Ovary (tissue), 3 donors: ENCODE measurements around the gene OPCML.

Experiments
- EP300 ChIP-seq: sonication (generic); formaldehyde crosslinking; IDR thresholded peaks from one replicate; pipeline ENCODE4 v1.6.1; 2017; ENCODE audit warnings: antibody characterized with exemption
- TF ChIP-seq, protein P1 (sequence below), 3 donors: fragments of 450-650 bp in 2 of 3; fragments of 200-600 bp in 1 of 3; IDR thresholded peaks; one replicate each; pipeline versions ENCODE4 v1.5.1 to v1.8.0; 2016 to 2022; ENCODE audit warnings: antibody characterized with exemption in 3 of 3, mild to moderate bottlenecking in 1 of 3
- donor health status: DM: no; HTN: no; CAD: no.

DNA sequence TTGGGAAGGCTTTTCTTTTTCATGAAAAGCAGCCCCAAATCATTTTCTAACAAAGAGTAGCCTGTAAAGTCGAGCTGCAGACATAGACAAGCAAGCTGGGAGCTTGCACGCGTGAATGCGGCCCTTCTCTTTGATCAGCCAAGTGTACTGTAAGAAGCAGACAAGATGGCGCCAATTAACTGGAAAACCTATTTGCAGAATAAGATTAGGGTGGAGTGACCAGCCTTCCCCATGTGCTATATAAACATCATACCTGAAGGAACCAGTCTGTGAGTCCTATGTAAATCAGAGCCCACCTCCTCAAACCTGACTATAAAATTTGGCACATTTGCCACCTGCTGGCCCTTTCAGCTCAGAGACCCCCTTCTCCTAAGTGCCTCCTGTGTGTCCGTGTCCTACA is 982.7 kb downstream of the OPCML start:
- TF ChIP-seq, protein P1, sequence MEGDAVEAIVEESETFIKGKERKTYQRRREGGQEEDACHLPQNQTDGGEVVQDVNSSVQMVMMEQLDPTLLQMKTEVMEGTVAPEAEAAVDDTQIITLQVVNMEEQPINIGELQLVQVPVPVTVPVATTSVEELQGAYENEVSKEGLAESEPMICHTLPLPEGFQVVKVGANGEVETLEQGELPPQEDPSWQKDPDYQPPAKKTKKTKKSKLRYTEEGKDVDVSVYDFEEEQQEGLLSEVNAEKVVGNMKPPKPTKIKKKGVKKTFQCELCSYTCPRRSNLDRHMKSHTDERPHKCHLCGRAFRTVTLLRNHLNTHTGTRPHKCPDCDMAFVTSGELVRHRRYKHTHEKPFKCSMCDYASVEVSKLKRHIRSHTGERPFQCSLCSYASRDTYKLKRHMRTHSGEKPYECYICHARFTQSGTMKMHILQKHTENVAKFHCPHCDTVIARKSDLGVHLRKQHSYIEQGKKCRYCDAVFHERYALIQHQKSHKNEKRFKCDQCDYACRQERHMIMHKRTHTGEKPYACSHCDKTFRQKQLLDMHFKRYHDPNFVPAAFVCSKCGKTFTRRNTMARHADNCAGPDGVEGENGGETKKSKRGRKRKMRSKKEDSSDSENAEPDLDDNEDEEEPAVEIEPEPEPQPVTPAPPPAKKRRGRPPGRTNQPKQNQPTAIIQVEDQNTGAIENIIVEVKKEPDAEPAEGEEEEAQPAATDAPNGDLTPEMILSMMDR (IDR thresholded peaks at IDR 0.05): no peak
- no peak for TF ChIP-seq EP300
